MCF 10A (cell line): Measurements from ENCODE around the gene CHL1. TPM values are rescaled to one million over a fixed set of nuclear protein-coding genes. Genes with fewer than 3 reads are reported as not detected.

Source experiments
- BruUV-seq: library from RNA; stranded (reverse); fragments of 400-500 nt; replicated peaks from 2 replicates; lab custom pipeline; 2021; lab: Mats Ljungman, UMichigan
- CTCF ChIA-PET: fragments of 300-600 bp; sonication (Branson Sonifier 250); formaldehyde crosslinking; extraction: SDS; loops from one replicate; lab custom pipeline; 2021; ENCODE audit warnings: antibody characterized with exemption, inconsistent platforms; lab: Yijun Ruan, JAX
- POLR2A ChIA-PET: fragments of 300-600, 350-650 bp; sonication (Branson Sonifier 250); formaldehyde crosslinking; extraction: SDS; loops from one replicate; lab custom pipeline; 2020; ENCODE audit warnings: antibody characterized with exemption, inconsistent platforms; lab: Yijun Ruan, JAX
- DNase-seq: peaks from one replicate; pipeline ENCODE4 v3.0.0-alpha.2; 2018; ENCODE audit not compliant: unreplicated experiment
- H3K27ac Mint-ChIP-seq: one replicate; pipeline ENCODE4 v1.8.0; 2022; ENCODE audit warnings: mild to moderate bottlenecking, low read depth, mixed read lengths; ENCODE audit not compliant: unreplicated experiment
- H3K27me3 Mint-ChIP-seq: one replicate; pipeline ENCODE4 v1.8.0; 2022; ENCODE audit warnings: mixed read lengths; ENCODE audit not compliant: insufficient read depth, unreplicated experiment
- H3K36me3 Mint-ChIP-seq: one replicate; pipeline ENCODE4 v1.8.0; 2022; ENCODE audit warnings: mild to moderate bottlenecking, moderate library complexity, mixed read lengths; ENCODE audit not compliant: insufficient read depth, unreplicated experiment
- H3K4me1 Mint-ChIP-seq: one replicate; pipeline ENCODE4 v1.8.0; 2022; ENCODE audit warnings: mixed read lengths; ENCODE audit not compliant: insufficient read depth, unreplicated experiment
- H3K4me3 Mint-ChIP-seq: one replicate; pipeline ENCODE4 v1.8.0; 2022; ENCODE audit warnings: mild to moderate bottlenecking, moderate library complexity, mixed read lengths; ENCODE audit not compliant: unreplicated experiment
- H3K9me3 Mint-ChIP-seq: one replicate; pipeline ENCODE4 v1.8.0; 2022; ENCODE audit warnings: mixed read lengths; ENCODE audit not compliant: unreplicated experiment
- CTCF ChIP-seq: fragments of 200-600 bp; IDR thresholded peaks from one replicate; pipeline ENCODE4 v1.8.0; 2022; ENCODE audit warnings: antibody characterized with exemption, mild to moderate bottlenecking; ENCODE audit not compliant: unreplicated experiment
- intact Hi-C: fragments of 100-400 bp; cut with micrococcal nuclease; formaldehyde crosslinking; loops from 2 replicates; pipeline ENCODE4 v1.14.1; 2022
- total RNA-seq: library from RNA; stranded (reverse); gene quantifications from 2 replicates; pipeline ENCODE4 v1.2.3, GENCODE V29; 2022

Gene CHL1
- total RNA-seq, 1 experiment from 2014 or later = not detected

GRCh38 chr3:445960-446359 is 249.4 kb downstream of the CHL1 start:
- intact Hi-C loops = no loop called here
- ChIA-PET CTCF (no interaction called here), POLR2A (no interaction called here)
- Mint-ChIP-seq H3K4me1 (no peaks in the 10 kb centered on the region), H3K4me3 (no peak overlapping the region), H3K9me3 (no peaks in the 10 kb centered on the region), H3K27me3 (no peaks in the 10 kb centered on the region), H3K36me3 (no peaks in the 10 kb centered on the region), H3K27ac (no peak overlapping the region)
- no TSS peak for BruUV-seq
- TF ChIP-seq CTCF = no peak
- no peak for DNase-seq

GRCh38 chr3:447671-448070 is 251.1 kb downstream of the CHL1 start:
- Mint-ChIP-seq H3K4me1 (no peaks in the 10 kb centered on the region), H3K4me3 (no peak overlapping the region), H3K27ac (no peak overlapping the region), H3K36me3 (no peaks in the 10 kb centered on the region), H3K27me3 (no peaks in the 10 kb centered on the region), H3K9me3 (no peaks in the 10 kb centered on the region)
- no peak for DNase-seq
- BruUV-seq = no TSS peak
- TF ChIP-seq CTCF = no peak
- CTCF ChIA-PET = no interaction called here
- intact Hi-C loops = no loop called here
- POLR2A ChIA-PET = no interaction called here

- BruUV-seq = no TSS peak
- intact Hi-C loops = no loop called here
- no peak for TF ChIP-seq CTCF
- ChIA-PET CTCF (no interaction called here), POLR2A (no interaction called here)
- H3K9me3 Mint-ChIP-seq = no peaks in the 10 kb centered on the region
- no peaks in the 10 kb centered on the region for H3K27me3 Mint-ChIP-seq
- H3K4me3 Mint-ChIP-seq = no peak overlapping the region
- DNase-seq = no peak
- H3K27ac Mint-ChIP-seq = no peak overlapping the region
- no peaks in the 10 kb centered on the region for H3K36me3 Mint-ChIP-seq
- no peaks in the 10 kb centered on the region for H3K4me1 Mint-ChIP-seq
Observed at GRCh38 chr3:449711-450110, 253.1 kb downstream of the CHL1 start.

- no TSS peak for BruUV-seq
- Mint-ChIP-seq H3K27ac (no peak overlapping the region), H3K4me3 (no peak overlapping the region), H3K36me3 (no peaks in the 10 kb centered on the region), H3K9me3 (no peaks in the 10 kb centered on the region), H3K27me3 (no peaks in the 10 kb centered on the region), H3K4me1 (no peaks in the 10 kb centered on the region)
- POLR2A ChIA-PET = no interaction called here
- CTCF ChIA-PET = interaction anchor here (2.2 kb wide), 1 partner anchor 16 kb away, joined by 9 read pairs; no protein-coding TSS in a partner anchor
- TF ChIP-seq CTCF = no peak
- intact Hi-C loops = no loop called here
- DNase-seq = no peak
Observed at GRCh38 chr3:452221-452620, 255.7 kb downstream of the CHL1 start.
